ENCODE measurements around the gene SVIP. TPM values are rescaled to one million over a fixed set of nuclear protein-coding genes. Genes with fewer than 3 reads are reported as not detected.

Gene SVIP
- total and polyA plus RNA-seq, 4 donors = 12.5 to 28.4 (median 16.7) TPM

DNA sequence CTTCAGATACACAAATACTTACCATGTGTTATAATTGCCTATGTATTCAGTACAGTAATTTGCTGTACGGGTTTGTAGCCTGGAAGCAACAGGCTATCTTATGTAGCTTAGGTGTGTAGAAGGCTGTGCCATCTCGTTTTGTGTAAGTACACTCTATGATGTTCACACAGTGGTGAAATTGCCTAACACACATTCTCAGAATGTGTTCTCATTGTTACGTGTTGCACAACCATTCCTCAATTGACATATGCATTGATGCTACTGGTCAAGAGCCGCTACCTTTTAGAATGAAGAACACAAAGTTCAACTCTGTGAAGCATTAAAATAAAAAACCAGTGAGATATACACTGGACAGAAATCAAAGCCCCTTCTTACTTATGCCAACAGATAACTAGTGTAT is 26.7 kb downstream of the SVIP start:
- no peak for DNase-seq

DNA sequence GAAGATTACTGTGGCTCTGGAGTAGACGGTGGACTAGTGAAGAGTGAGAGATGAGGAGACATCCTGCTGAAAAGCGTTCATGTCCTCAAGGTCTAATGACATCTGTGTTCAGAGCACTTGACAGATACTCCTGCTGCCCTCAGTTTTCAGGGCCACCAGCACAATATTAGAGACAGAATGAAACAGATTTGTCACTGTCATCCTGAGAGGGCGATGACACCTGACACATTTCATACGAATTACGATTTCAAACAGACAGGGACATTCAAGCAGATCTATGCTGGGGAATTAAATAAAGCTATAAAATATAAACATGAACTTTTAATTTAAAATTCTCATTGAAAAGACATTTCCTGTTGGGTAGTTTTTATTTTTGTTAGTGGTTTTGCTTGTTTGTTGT is 29.1 kb downstream of the SVIP start:
- Histone ChIP-seq H3K4me3 (ENCODE audit: low read length in 2 of 2) (no peak overlapping the region), H3K27ac (ENCODE audit: low read depth in 1 of 2, low read length in 2 of 2) (no peak overlapping the region), H3K4me1 (ENCODE audit: control insufficient read depth in 1 of 2, insufficient read depth in 2 of 2, low read length in 2 of 2) (no peaks in the 10 kb centered on the region), H3K36me3 (ENCODE audit: control insufficient read depth in 1 of 2, insufficient read depth in 2 of 2, low read length in 1 of 2) (no peaks in the 10 kb centered on the region), H3K27me3 (ENCODE audit: control insufficient read depth in 1 of 2, insufficient read depth in 2 of 2, low read length in 1 of 2) (no peaks in the 10 kb centered on the region), H3K9me3 (ENCODE audit: control insufficient read depth, low read length) (no peaks in the 10 kb centered on the region)
- DNase-seq = no peak
- intact Hi-C loops (cut with DNase I) = no loop called here
- 77 to 84% methylated on average over 5 of the region's 5 CpGs for WGBS, 2 donors
- ATAC-seq (ENCODE audit: low FRiP score) = no peak

More for the DNA sequence above, 26.7 kb downstream of the SVIP start:
- no peak overlapping the region for H3K4me3 ChIP-seq (ENCODE audit: low read length in 2 of 2)
- intact Hi-C loops (cut with DNase I) = no loop called here
- no peaks in the 10 kb centered on the region for H3K9me3 ChIP-seq (ENCODE audit: control insufficient read depth, low read length)
- ATAC-seq (ENCODE audit: low FRiP score) = no peak
- no peaks in the 10 kb centered on the region for H3K27me3 ChIP-seq (ENCODE audit: control insufficient read depth in 1 of 2, insufficient read depth in 2 of 2, low read length in 1 of 2)
- no peaks in the 10 kb centered on the region for H3K4me1 ChIP-seq (ENCODE audit: control insufficient read depth in 1 of 2, insufficient read depth in 2 of 2, low read length in 2 of 2)
- WGBS, 2 donors = 86 to 90% methylated on average over 4 of the region's 4 CpGs
- no peak overlapping the region for H3K27ac ChIP-seq (ENCODE audit: low read depth in 1 of 2, low read length in 2 of 2)
- no peaks in the 10 kb centered on the region for H3K36me3 ChIP-seq (ENCODE audit: control insufficient read depth in 1 of 2, insufficient read depth in 2 of 2, low read length in 1 of 2)

DNA sequence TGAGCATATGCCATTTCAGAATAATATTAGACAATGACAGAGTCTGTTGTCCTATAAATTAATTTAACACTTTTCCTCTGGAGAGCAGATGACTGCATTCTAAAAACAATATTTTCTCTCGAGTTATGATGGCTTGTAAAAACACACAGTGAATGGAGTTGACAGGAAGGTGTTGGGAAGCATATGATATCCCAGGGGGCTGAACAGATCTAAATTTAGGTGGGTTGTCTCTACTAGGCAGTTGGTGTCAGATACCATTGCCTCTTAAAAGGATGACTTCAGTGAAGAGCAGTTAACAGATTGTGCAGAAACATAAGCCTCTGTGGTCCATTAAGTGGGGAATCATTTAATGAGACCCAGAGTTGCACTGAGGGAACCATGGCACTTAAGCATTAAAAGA is 30.7 kb downstream of the SVIP start:
- 8 to 31% methylated on average over 1 of the region's 1 CpG for WGBS, 2 donors
- Histone ChIP-seq H3K4me1 (ENCODE audit: control insufficient read depth in 1 of 2, insufficient read depth in 2 of 2, low read length in 2 of 2) (no peaks in the 10 kb centered on the region), H3K9me3 (ENCODE audit: control insufficient read depth, low read length) (no peaks in the 10 kb centered on the region), H3K27ac (ENCODE audit: low read depth in 1 of 2, low read length in 2 of 2) (no peak overlapping the region), H3K27me3 (ENCODE audit: control insufficient read depth in 1 of 2, insufficient read depth in 2 of 2, low read length in 1 of 2) (no peaks in the 10 kb centered on the region), H3K36me3 (ENCODE audit: control insufficient read depth in 1 of 2, insufficient read depth in 2 of 2, low read length in 1 of 2) (no peaks in the 10 kb centered on the region), H3K4me3 (ENCODE audit: low read length in 2 of 2) (no peak overlapping the region)
- no peak for DNase-seq
- intact Hi-C loops (cut with DNase I) = no loop called here
- no peak for ATAC-seq (ENCODE audit: low FRiP score)

DNA sequence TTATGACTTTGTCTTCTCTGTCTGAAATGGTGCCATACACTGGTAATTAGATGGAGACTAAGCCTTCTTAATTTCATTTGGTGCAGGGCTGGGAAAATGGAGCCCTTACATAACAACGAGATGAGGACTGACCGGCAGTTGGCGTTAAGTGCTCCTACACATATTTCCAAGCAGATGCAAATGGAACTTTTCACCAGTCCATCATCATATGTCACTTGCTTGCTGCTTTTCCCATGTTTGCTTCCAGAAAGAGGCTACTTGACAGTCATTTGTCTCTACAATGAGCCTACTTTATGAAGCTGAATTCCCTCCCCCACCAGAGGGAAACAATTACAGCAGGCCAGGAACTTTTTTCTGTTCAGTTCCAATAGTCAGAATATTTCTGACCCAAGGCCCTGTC is 32.6 kb downstream of the SVIP start:
- H3K36me3 ChIP-seq (ENCODE audit: control insufficient read depth in 1 of 2, insufficient read depth in 2 of 2, low read length in 1 of 2) = no peaks in the 10 kb centered on the region
- ATAC-seq (ENCODE audit: low FRiP score) (no peak), DNase-seq (no peak)
- no peaks in the 10 kb centered on the region for H3K9me3 ChIP-seq (ENCODE audit: control insufficient read depth, low read length)
- H3K4me3 ChIP-seq (ENCODE audit: low read length in 2 of 2) = no peak overlapping the region
- no peak overlapping the region for H3K27ac ChIP-seq (ENCODE audit: low read depth in 1 of 2, low read length in 2 of 2)
- intact Hi-C loops (cut with DNase I) = no loop called here
- 87 to 91% methylated on average over 3 of the region's 3 CpGs for WGBS, 2 donors
- no peaks in the 10 kb centered on the region for H3K4me1 ChIP-seq (ENCODE audit: control insufficient read depth in 1 of 2, insufficient read depth in 2 of 2, low read length in 2 of 2)
- H3K27me3 ChIP-seq (ENCODE audit: control insufficient read depth in 1 of 2, insufficient read depth in 2 of 2, low read length in 1 of 2) = no peaks in the 10 kb centered on the region

DNA sequence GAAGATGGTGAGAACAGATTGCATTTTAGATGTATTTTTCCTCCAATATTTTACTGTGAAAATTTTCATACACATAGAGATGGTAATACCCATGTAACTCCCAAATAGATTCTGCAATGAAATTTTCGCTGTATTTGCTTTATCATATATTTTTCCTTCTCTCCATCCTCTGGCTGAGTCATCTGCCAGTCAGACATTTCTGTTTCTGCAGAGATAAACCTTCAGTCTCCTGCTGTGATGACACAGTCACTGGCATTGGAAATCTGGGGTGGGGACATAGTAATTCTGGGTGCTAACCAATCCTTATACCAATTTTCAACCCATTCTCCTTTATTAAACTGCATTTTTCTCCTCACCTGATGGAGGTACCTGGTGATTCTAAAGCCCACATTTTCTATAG is 33.7 kb downstream of the SVIP start:
- intact Hi-C loops (cut with DNase I) = no loop called here

DNA sequence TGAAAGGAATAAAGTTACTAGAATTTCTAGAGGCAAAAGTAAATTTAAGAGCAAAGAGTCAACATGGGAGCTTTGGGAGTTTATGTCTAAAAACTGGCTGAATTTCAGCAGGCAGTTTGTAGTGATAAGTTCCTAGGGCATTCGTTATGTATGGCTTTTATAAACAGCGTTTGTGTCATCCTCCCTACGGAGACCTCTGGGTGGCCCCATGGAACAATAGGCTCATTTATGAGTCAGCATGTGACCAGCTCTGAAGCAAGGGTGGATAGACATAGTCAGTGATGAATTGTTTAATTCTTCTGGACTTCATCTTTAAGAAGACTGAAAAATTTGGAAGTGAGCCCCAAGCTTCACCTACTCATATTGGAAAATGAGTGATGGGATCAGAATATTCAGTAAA is 37.1 kb downstream of the SVIP start:
- no peak overlapping the region for H3K4me3 ChIP-seq (ENCODE audit: low read length in 2 of 2)
- no peak overlapping the region for H3K27ac ChIP-seq (ENCODE audit: low read depth in 1 of 2, low read length in 2 of 2)
- H3K4me1 ChIP-seq (ENCODE audit: control insufficient read depth in 1 of 2, insufficient read depth in 2 of 2, low read length in 2 of 2) = no peaks in the 10 kb centered on the region
- no peak for ATAC-seq (ENCODE audit: low FRiP score)
- intact Hi-C loops (cut with DNase I) = no loop called here
- WGBS, 2 donors = 2 to 12% methylated on average over 3 of the region's 3 CpGs
- no peaks in the 10 kb centered on the region for H3K9me3 ChIP-seq (ENCODE audit: control insufficient read depth, low read length)
- H3K36me3 ChIP-seq (ENCODE audit: control insufficient read depth in 1 of 2, insufficient read depth in 2 of 2, low read length in 1 of 2) = no peaks in the 10 kb centered on the region
- no peaks in the 10 kb centered on the region for H3K27me3 ChIP-seq (ENCODE audit: control insufficient read depth in 1 of 2, insufficient read depth in 2 of 2, low read length in 1 of 2)
- DNase-seq = no peak

More for the DNA sequence above, 33.7 kb downstream of the SVIP start:
- 90 to 92% methylated on average over 1 of the region's 1 CpG for WGBS, 2 donors
- ATAC-seq (ENCODE audit: low FRiP score) (no peak), DNase-seq (no peak)
- Histone ChIP-seq H3K36me3 (ENCODE audit: control insufficient read depth in 1 of 2, insufficient read depth in 2 of 2, low read length in 1 of 2) (no peaks in the 10 kb centered on the region), H3K27me3 (ENCODE audit: control insufficient read depth in 1 of 2, insufficient read depth in 2 of 2, low read length in 1 of 2) (no peaks in the 10 kb centered on the region), H3K4me1 (ENCODE audit: control insufficient read depth in 1 of 2, insufficient read depth in 2 of 2, low read length in 2 of 2) (no peaks in the 10 kb centered on the region), H3K4me3 (ENCODE audit: low read length in 2 of 2) (no peak overlapping the region), H3K27ac (ENCODE audit: low read depth in 1 of 2, low read length in 2 of 2) (no peak overlapping the region), H3K9me3 (ENCODE audit: control insufficient read depth, low read length) (no peaks in the 10 kb centered on the region)

DNA sequence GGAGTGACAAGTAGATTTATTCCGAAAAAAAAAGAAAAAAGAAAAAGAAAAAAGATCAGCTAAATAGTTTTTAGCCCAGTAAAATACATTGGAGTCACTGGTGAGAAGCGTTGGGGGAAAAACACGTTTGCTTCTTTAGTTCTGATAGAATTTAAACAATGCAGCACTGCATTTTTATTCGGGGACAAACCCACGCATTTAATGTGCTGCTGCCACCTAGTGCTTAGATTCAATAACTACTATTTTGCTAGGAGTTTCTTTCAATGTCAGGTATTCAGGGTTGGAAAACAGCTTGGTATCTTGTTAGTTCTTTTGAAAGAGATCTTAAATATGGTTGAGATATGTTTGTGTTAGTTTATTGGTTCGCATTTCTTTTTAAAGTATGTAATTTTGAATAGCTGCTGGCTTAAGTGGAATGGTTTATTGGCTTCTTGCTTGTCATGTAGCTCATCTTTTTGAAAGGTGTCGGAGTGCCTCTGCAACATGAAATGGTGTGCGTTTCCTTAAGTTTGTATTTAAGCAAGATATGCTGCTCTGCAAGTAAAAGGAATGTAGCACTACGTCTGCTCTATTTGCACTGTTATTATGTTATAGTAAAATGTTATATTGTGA is 41.9 kb downstream of the SVIP start:
- no peak for DNase-seq
- H3K27me3 ChIP-seq (ENCODE audit: control insufficient read depth in 1 of 2, insufficient read depth in 2 of 2, low read length in 1 of 2) = no peaks in the 10 kb centered on the region
- no peaks in the 10 kb centered on the region for H3K4me1 ChIP-seq (ENCODE audit: control insufficient read depth in 1 of 2, insufficient read depth in 2 of 2, low read length in 2 of 2)
- no peak overlapping the region for H3K27ac ChIP-seq (ENCODE audit: low read depth in 1 of 2, low read length in 2 of 2)
- WGBS, 2 donors = 24% methylated on average over 9 of the region's 9 CpGs
- peaks cover 2% of the 10 kb centered on the region for H3K9me3 ChIP-seq (ENCODE audit: control insufficient read depth, low read length)
- ATAC-seq (ENCODE audit: low FRiP score) = no peak
- intact Hi-C loops (cut with DNase I) = loop anchor here (5.0 to 10.0 kb wide), 2 partner anchors 453 to 455 kb away; partner anchors contain the start of gene SLC17A6 (in 1 of the 2)
- H3K36me3 ChIP-seq (ENCODE audit: control insufficient read depth in 1 of 2, insufficient read depth in 2 of 2, low read length in 1 of 2) = no peaks in the 10 kb centered on the region
- H3K4me3 ChIP-seq (ENCODE audit: low read length in 2 of 2) = no peak overlapping the region

DNA sequence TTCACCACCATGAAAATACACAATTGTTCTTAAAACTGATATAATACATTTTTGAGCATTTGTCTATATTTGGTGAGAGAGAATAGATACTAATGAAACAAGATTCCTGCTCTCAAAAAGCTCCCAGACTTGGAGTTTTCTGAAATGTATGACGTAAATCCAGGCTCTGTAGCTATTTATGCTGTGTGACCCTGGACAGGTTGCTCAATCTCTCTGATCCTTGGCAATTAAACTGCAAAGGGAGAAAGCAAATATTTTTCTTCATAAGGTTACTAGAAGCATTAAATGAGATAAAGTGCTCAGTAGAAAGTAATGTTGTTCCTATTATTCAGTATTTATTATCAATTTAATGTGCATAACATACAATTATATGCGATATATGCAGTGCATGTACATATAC is 42.5 kb downstream of the SVIP start:
- DNase-seq (no peak), ATAC-seq (ENCODE audit: low FRiP score) (no peak)
- Histone ChIP-seq H3K4me1 (ENCODE audit: control insufficient read depth in 1 of 2, insufficient read depth in 2 of 2, low read length in 2 of 2) (no peaks in the 10 kb centered on the region), H3K36me3 (ENCODE audit: control insufficient read depth in 1 of 2, insufficient read depth in 2 of 2, low read length in 1 of 2) (no peaks in the 10 kb centered on the region), H3K4me3 (ENCODE audit: low read length in 2 of 2) (no peak overlapping the region), H3K9me3 (ENCODE audit: control insufficient read depth, low read length) (peaks cover 2% of the 10 kb centered on the region), H3K27me3 (ENCODE audit: control insufficient read depth in 1 of 2, insufficient read depth in 2 of 2, low read length in 1 of 2) (no peaks in the 10 kb centered on the region), H3K27ac (ENCODE audit: low read depth in 1 of 2, low read length in 2 of 2) (no peak overlapping the region)
- intact Hi-C loops (cut with DNase I) = loop anchor here (5.0 to 10.0 kb wide), 2 partner anchors 452 to 455 kb away; partner anchors contain the start of gene SLC17A6 (in 1 of the 2)
- WGBS, 2 donors = 69 to 72% methylated on average over 2 of the region's 2 CpGs

DNA sequence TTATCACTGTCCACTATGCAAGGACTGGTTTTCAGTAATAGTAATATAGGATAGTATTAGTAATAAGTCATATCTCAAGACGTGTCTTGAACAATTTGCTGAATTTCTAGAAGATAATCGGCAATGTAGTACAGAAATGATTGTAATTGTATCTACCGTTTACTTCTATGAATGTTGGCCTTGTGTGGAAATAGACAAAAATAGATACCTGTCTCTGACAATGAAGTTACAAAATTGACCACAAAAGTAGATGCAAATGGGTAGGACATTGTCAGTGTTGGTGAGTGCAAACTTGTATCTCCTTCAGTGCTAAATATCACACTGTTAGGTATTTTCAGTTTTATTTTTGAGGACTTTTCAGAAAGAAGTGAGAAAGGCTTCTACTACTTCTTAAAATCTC is 43.1 kb downstream of the SVIP start:
- WGBS, 2 donors = 88 to 93% methylated on average over 3 of the region's 3 CpGs
- intact Hi-C loops (cut with DNase I) = loop anchor here (5.0 to 10.0 kb wide), 2 partner anchors 452 to 454 kb away; partner anchors contain the start of gene SLC17A6 (in 1 of the 2)
- H3K27ac ChIP-seq (ENCODE audit: low read depth in 1 of 2, low read length in 2 of 2) = no peak overlapping the region
- H3K4me1 ChIP-seq (ENCODE audit: control insufficient read depth in 1 of 2, insufficient read depth in 2 of 2, low read length in 2 of 2) = no peaks in the 10 kb centered on the region
- H3K27me3 ChIP-seq (ENCODE audit: control insufficient read depth in 1 of 2, insufficient read depth in 2 of 2, low read length in 1 of 2) = no peaks in the 10 kb centered on the region
- H3K4me3 ChIP-seq (ENCODE audit: low read length in 2 of 2) = no peak overlapping the region
- no peaks in the 10 kb centered on the region for H3K36me3 ChIP-seq (ENCODE audit: control insufficient read depth in 1 of 2, insufficient read depth in 2 of 2, low read length in 1 of 2)
- peaks cover 2% of the 10 kb centered on the region for H3K9me3 ChIP-seq (ENCODE audit: control insufficient read depth, low read length)
- DNase-seq (no peak), ATAC-seq (ENCODE audit: low FRiP score) (no peak)
